ENCODE data around the gene SKAP1. TPM values are rescaled to one million over a fixed set of nuclear protein-coding genes. Genes with fewer than 3 reads are reported as not detected.

SKAP1 gene
- total and polyA plus RNA-seq, 4 donors = 1.4 to 4.9 (median 2.5) TPM

DNA sequence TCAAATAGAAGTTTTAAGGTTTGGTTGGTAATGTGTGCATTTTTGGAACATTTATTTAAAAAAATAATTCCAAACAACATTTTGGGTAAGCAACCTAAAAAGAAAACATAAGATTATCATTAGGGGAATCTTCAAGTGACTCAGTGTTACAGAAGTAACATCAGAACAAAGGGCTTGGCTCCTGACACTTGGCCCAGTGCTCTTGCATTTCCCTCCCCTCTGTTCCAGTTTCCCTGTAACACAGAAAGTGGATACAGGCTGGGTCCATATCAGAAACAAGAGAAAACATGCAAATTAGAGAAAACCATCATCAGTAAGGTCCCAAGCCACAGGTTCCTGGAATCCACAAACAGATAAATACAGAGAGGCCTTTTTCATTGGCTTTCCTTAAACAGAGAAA, 40.1 kb downstream of the SKAP1 start:
- ATAC-seq (ENCODE audit: insufficient read depth, low FRiP score) = no peak
- no peak overlapping the region for H3K9ac ChIP-seq (ENCODE audit: insufficient read depth in 1 of 2, low read length in 2 of 2)
- peaks cover 0 to 26% (median 3%) of the 10 kb centered on the region in 3 donors for H3K27me3 ChIP-seq (ENCODE audit: control insufficient read depth in 3 of 3, insufficient read depth in 3 of 3, low read length in 2 of 3)
- no peak overlapping the region for H3K4me3 ChIP-seq
- H3K4me1 ChIP-seq (ENCODE audit: control insufficient read depth in 5 of 5, insufficient read depth in 5 of 5, low read length in 5 of 5) = peaks cover 0 to 41% (median 7%) of the 10 kb centered on the region in 5 donors
- H3K36me3 ChIP-seq (ENCODE audit: control insufficient read depth in 4 of 4, insufficient read depth in 4 of 4, low read length in 4 of 4) = no peaks in the 10 kb centered on the region
- no peak for DNase-seq
- no peak overlapping the region for H3K27ac ChIP-seq (ENCODE audit: low read depth in 1 of 2, low read length in 1 of 2)
- no peaks in the 10 kb centered on the region for H3K9me3 ChIP-seq (ENCODE audit: control insufficient read depth in 4 of 4, insufficient read depth in 3 of 4, low read length in 3 of 4)
- TF ChIP-seq, protein P1, sequence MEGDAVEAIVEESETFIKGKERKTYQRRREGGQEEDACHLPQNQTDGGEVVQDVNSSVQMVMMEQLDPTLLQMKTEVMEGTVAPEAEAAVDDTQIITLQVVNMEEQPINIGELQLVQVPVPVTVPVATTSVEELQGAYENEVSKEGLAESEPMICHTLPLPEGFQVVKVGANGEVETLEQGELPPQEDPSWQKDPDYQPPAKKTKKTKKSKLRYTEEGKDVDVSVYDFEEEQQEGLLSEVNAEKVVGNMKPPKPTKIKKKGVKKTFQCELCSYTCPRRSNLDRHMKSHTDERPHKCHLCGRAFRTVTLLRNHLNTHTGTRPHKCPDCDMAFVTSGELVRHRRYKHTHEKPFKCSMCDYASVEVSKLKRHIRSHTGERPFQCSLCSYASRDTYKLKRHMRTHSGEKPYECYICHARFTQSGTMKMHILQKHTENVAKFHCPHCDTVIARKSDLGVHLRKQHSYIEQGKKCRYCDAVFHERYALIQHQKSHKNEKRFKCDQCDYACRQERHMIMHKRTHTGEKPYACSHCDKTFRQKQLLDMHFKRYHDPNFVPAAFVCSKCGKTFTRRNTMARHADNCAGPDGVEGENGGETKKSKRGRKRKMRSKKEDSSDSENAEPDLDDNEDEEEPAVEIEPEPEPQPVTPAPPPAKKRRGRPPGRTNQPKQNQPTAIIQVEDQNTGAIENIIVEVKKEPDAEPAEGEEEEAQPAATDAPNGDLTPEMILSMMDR (IDR thresholded peaks at IDR 0.05; ENCODE audit: control extremely low read depth, extremely low read depth) = no peak

DNA sequence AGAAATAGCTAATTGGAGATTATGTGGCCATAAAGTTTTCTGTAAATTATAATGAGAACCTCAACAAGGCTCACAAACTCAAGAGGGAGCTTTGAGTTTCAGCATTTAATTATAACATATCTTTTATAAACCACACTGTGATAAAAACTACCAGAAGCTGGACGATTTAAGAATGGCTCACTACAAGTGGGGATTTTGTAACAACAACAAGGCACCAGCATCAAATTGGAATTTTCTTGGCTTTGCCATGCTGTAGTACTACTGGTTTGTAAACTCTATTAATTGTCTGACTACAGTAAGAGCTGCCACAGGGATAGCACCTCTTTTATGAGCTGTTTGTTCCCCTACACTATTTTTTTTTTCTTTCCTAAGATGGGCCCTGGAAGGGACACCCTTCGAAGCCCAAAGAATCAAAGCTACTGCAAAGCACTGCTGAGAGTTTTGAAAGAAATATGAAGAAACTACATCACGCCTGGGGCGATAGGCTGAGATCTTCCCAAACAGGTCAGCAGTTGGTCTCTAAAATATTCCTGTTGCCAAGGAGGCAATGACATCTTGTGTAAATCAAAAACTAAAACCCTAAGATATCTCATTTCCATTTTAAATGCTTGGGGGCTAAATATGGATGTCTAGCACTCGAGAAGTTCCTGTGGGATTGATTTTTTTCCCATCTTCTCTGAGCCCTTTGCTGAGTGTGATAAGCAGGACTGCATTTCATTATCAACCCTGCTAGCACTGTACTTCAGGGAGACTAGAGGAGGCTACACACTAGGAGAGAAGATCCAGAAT, 40.9 kb downstream of the SKAP1 start:
- no peak for ATAC-seq (ENCODE audit: insufficient read depth, low FRiP score)
- WGBS, 2 donors = 72 to 81% methylated on average over 5 of the region's 5 CpGs
- Histone ChIP-seq H3K4me3 (no peak overlapping the region), H3K9ac (ENCODE audit: insufficient read depth in 1 of 2, low read length in 2 of 2) (no peak overlapping the region), H3K4me1 (ENCODE audit: control insufficient read depth in 5 of 5, insufficient read depth in 5 of 5, low read length in 5 of 5) (peaks cover 0 to 41% (median 0%) of the 10 kb centered on the region in 5 donors), H3K27ac (ENCODE audit: low read depth in 1 of 2, low read length in 1 of 2) (no peak overlapping the region), H3K36me3 (ENCODE audit: control insufficient read depth in 4 of 4, insufficient read depth in 4 of 4, low read length in 4 of 4) (no peaks in the 10 kb centered on the region), H3K9me3 (ENCODE audit: control insufficient read depth in 4 of 4, insufficient read depth in 3 of 4, low read length in 3 of 4) (no peaks in the 10 kb centered on the region), H3K27me3 (ENCODE audit: control insufficient read depth in 3 of 3, insufficient read depth in 3 of 3, low read length in 2 of 3) (peaks cover 0 to 22% (median 3%) of the 10 kb centered on the region in 3 donors)
- TF ChIP-seq, protein P1 (IDR thresholded peaks at IDR 0.05; ENCODE audit: control extremely low read depth, extremely low read depth) = no peak
- peak in 2 of 3 donors; percentile 37 to 41 for DNase-seq

- Histone ChIP-seq H3K4me1 (ENCODE audit: control insufficient read depth in 5 of 5, insufficient read depth in 5 of 5, low read length in 5 of 5) (peaks cover 0 to 24% (median 0%) of the 10 kb centered on the region in 5 donors), H3K9me3 (ENCODE audit: control insufficient read depth in 4 of 4, insufficient read depth in 3 of 4, low read length in 3 of 4) (no peaks in the 10 kb centered on the region), H3K4me3 (no peak overlapping the region), H3K27ac (ENCODE audit: low read depth in 1 of 2, low read length in 1 of 2) (no peak overlapping the region), H3K9ac (ENCODE audit: insufficient read depth in 1 of 2, low read length in 2 of 2) (no peak overlapping the region), H3K36me3 (ENCODE audit: control insufficient read depth in 4 of 4, insufficient read depth in 4 of 4, low read length in 4 of 4) (no peaks in the 10 kb centered on the region), H3K27me3 (ENCODE audit: control insufficient read depth in 3 of 3, insufficient read depth in 3 of 3, low read length in 2 of 3) (peaks cover 0 to 19% (median 3%) of the 10 kb centered on the region in 3 donors)
- ATAC-seq (ENCODE audit: insufficient read depth, low FRiP score) (no peak), DNase-seq (no peak)
- WGBS, 2 donors = 91 to 97% methylated on average over 1 of the region's 1 CpG
- TF ChIP-seq, protein P1 (IDR thresholded peaks at IDR 0.05; ENCODE audit: control extremely low read depth, extremely low read depth) = no peak
Observed at GRCh38 chr17:48386826-48387225, 43.2 kb downstream of the SKAP1 start.
